WTC11 (cell line): ENCODE measurements around the gene LEKR1. TPM values are rescaled to one million over a fixed set of nuclear protein-coding genes. Genes with fewer than 3 reads are reported as not detected.

Source experiments
- ATAC-seq: fragments of 200-7000 bp; cut with Tn5 transposase; 2 replicates; pipeline ENCODE4 v1.10.0; 2021; ENCODE audit warnings: mild to moderate bottlenecking, moderate library complexity
- CTCF ChIA-PET: fragments of 300-600 bp; sonication (Branson Sonifier 250); formaldehyde crosslinking; loops from one replicate; lab custom pipeline; 2021; ENCODE audit warnings: antibody characterized with exemption; lab: Charles Lee
- POLR2A ChIA-PET: fragments of 350-600 bp; sonication (Branson Sonifier 250); formaldehyde crosslinking; loops from one replicate; lab custom pipeline; 2021; ENCODE audit warnings: antibody characterized with exemption; lab: Charles Lee
- DNase-seq: peaks from one replicate; pipeline ENCODE4 v3.0.0; 2021; ENCODE audit warnings: low spot score
- H3K27ac Mint-ChIP-seq: 2 replicates; pipeline ENCODE4 v1.8.0; 2021; ENCODE audit warnings: mixed read lengths
- H3K27me3 Mint-ChIP-seq: 2 replicates; pipeline ENCODE4 v1.8.0; 2021; ENCODE audit warnings: low read depth, mild to moderate bottlenecking, moderate library complexity, mixed read lengths
- H3K36me3 Mint-ChIP-seq: 2 replicates; pipeline ENCODE4 v1.8.0; 2021; ENCODE audit warnings: mixed read lengths
- H3K4me1 Mint-ChIP-seq: 2 replicates; pipeline ENCODE4 v1.8.0; 2022; ENCODE audit warnings: mixed read lengths
- H3K4me3 Mint-ChIP-seq: 2 replicates; pipeline ENCODE4 v1.8.0; 2021; ENCODE audit warnings: mild to moderate bottlenecking, moderate library complexity, mixed read lengths
- H3K9me3 Mint-ChIP-seq: 2 replicates; pipeline ENCODE4 v1.8.0; 2021; ENCODE audit warnings: mixed read lengths
- AFF4 ChIP-seq: sonication (generic); formaldehyde crosslinking; IDR thresholded peaks from 2 replicates; pipeline ENCODE4 v1.8.1; 2023; ENCODE audit warnings: mild to moderate bottlenecking, missing genetic modification reagents, borderline replicate concordance
- AR ChIP-seq: fragments of 250-450 bp; sonication (Bioruptor Pico); IDR thresholded peaks from 2 replicates; pipeline ENCODE4 v1.9.0; 2021; ENCODE audit warnings: mild to moderate bottlenecking
- CBFB ChIP-seq: sonication (generic); formaldehyde crosslinking; IDR thresholded peaks from 2 replicates; pipeline ENCODE4 v1.8.1; 2022; ENCODE audit warnings: mild to moderate bottlenecking, low read depth, missing genetic modification reagents
- CDX4 ChIP-seq: fragments of 250-450 bp; sonication (Bioruptor Pico); IDR thresholded peaks from 2 replicates; pipeline ENCODE4 v1.9.0; 2021; ENCODE audit warnings: moderate library complexity, mild to moderate bottlenecking, inconsistent platforms, borderline replicate concordance
- E2F4 ChIP-seq: sonication (generic); formaldehyde crosslinking; IDR thresholded peaks from 2 replicates; pipeline ENCODE4 v1.8.1; 2022; ENCODE audit warnings: low read depth, mild to moderate bottlenecking, moderate library complexity, missing genetic modification reagents, borderline replicate concordance
- ETV6 ChIP-seq: sonication (generic); formaldehyde crosslinking; IDR thresholded peaks from 2 replicates; pipeline ENCODE4 v1.8.1; 2022; ENCODE audit warnings: mild to moderate bottlenecking, missing genetic modification reagents
- GABPB1 ChIP-seq: sonication (generic); formaldehyde crosslinking; IDR thresholded peaks from 2 replicates; pipeline ENCODE4 v1.8.1; 2023; ENCODE audit warnings: mild to moderate bottlenecking, missing genetic modification reagents
- MLX ChIP-seq: sonication (generic); formaldehyde crosslinking; IDR thresholded peaks from 2 replicates; pipeline ENCODE4 v1.8.1; 2023; ENCODE audit warnings: mild to moderate bottlenecking, missing genetic modification reagents, moderate library complexity
- MXD4 ChIP-seq: fragments of 250-450 bp; sonication (Bioruptor Pico); IDR thresholded peaks from 2 replicates; pipeline ENCODE4 v1.8.0; 2021; ENCODE audit warnings: mild to moderate bottlenecking, moderate library complexity, borderline replicate concordance
- MYBL2 ChIP-seq: sonication (generic); formaldehyde crosslinking; IDR thresholded peaks from 2 replicates; pipeline ENCODE4 v1.8.1; 2023; ENCODE audit warnings: mild to moderate bottlenecking, moderate library complexity, missing genetic modification reagents
- NR1H2 ChIP-seq: sonication (generic); formaldehyde crosslinking; IDR thresholded peaks from 2 replicates; pipeline ENCODE4 v1.9.0; 2021; ENCODE audit warnings: mild to moderate bottlenecking, moderate library complexity, missing genetic modification reagents
- NR2C2 ChIP-seq: sonication (generic); formaldehyde crosslinking; IDR thresholded peaks from 2 replicates; pipeline ENCODE4 v1.8.0; 2022; ENCODE audit warnings: mild to moderate bottlenecking, missing genetic modification reagents
- PREB ChIP-seq: sonication (generic); formaldehyde crosslinking; IDR thresholded peaks from 2 replicates; pipeline ENCODE4 v1.8.1; 2022; ENCODE audit warnings: mild to moderate bottlenecking, missing genetic modification reagents, moderate library complexity, borderline replicate concordance
- RELA ChIP-seq: sonication (generic); formaldehyde crosslinking; IDR thresholded peaks from 2 replicates; pipeline ENCODE4 v1.8.1; 2022; ENCODE audit warnings: missing genetic modification reagents, mild to moderate bottlenecking, borderline replicate concordance
- SMAD3 ChIP-seq: sonication (generic); formaldehyde crosslinking; IDR thresholded peaks from 2 replicates; pipeline ENCODE4 v1.8.0; 2022; ENCODE audit warnings: missing genetic modification reagents, mild to moderate bottlenecking, borderline replicate concordance
- ZMAT4 ChIP-seq: fragments of 250-450 bp; sonication (Bioruptor Pico); IDR thresholded peaks from 2 replicates; pipeline ENCODE4 v1.9.0; 2021; ENCODE audit warnings: mild to moderate bottlenecking
- ZNF219 ChIP-seq: sonication (generic); formaldehyde crosslinking; IDR thresholded peaks from 2 replicates; pipeline ENCODE4 v1.8.0; 2023; ENCODE audit warnings: missing genetic modification reagents, mild to moderate bottlenecking, borderline replicate concordance
- ZNF396 ChIP-seq: fragments of 250-450 bp; sonication (Bioruptor Pico); IDR thresholded peaks from 2 replicates; pipeline ENCODE4 v1.8.0; 2021; ENCODE audit warnings: mild to moderate bottlenecking, moderate library complexity, borderline replicate concordance
- total RNA-seq: library from RNA; stranded (reverse); gene quantifications from 3 replicates; pipeline ENCODE4 v1.2.3, GENCODE V29; 2021

Gene LEKR1
- total RNA-seq, 1 experiment from 2014 or later, result 0.09 TPM

- H3K36me3 Mint-ChIP-seq, result no peaks in the 10 kb centered on the region
- ChIA-PET CTCF (no interaction called here), POLR2A (interaction anchor here (0.6 kb wide), 1 partner anchor 58 kb away, joined by 7 read pairs; no protein-coding TSS in a partner anchor)
- H3K4me1 Mint-ChIP-seq, result peaks cover 30% of the 10 kb centered on the region
- no peak for TF ChIP-seq SMAD3 (CRISPR knock-in tag)
- no peak for TF ChIP-seq MXD4
- TF ChIP-seq CBFB (CRISPR knock-in tag), result no peak
- TF ChIP-seq ETV6 (CRISPR knock-in tag), result no peak
- no peak for TF ChIP-seq ZNF396 (CRISPR knock-in tag)
- TF ChIP-seq ZMAT4 (CRISPR knock-in tag), result no peak
- TF ChIP-seq CDX4 (CRISPR knock-in tag), result no peak
- TF ChIP-seq NR2C2 (CRISPR knock-in tag), result no peak
- DNase-seq, result no peak
- peaks cover 7% of the 10 kb centered on the region; the same call in 1 of the 2 replicates for H3K27me3 Mint-ChIP-seq
- H3K9me3 Mint-ChIP-seq, result no peaks in the 10 kb centered on the region
- ATAC-seq, result no peak
- no peak overlapping the region for H3K4me3 Mint-ChIP-seq
- no peak overlapping the region for H3K27ac Mint-ChIP-seq
Observed at GRCh38 chr3:157078811-157079185, 252.6 kb downstream of the LEKR1 start.

GRCh38 chr3:157079676-157080369 is 253.7 kb downstream of the LEKR1 start:
- CTCF ChIA-PET, result interaction anchor here (0.5 to 0.6 kb wide), 2 partner anchors 43 to 154 kb away, joined by 4 to 5 read pairs; no protein-coding TSS in a partner anchor
- ATAC-seq (no peak), DNase-seq (no peak)

More at GRCh38 chr3:157079676-157080369, 253.7 kb downstream of the LEKR1 start:
- peaks cover 7% of the 10 kb centered on the region; the same call in 1 of the 2 replicates for H3K27me3 Mint-ChIP-seq
- no peak overlapping the region for H3K4me3 Mint-ChIP-seq
- TF ChIP-seq GABPB1 (no peak), MYBL2 (CRISPR knock-in tag) (no peak), RELA (CRISPR knock-in tag) (no peak), MLX (CRISPR knock-in tag) (no peak), CBFB (CRISPR knock-in tag) (no peak), AR (no peak), ZMAT4 (CRISPR knock-in tag) (no peak), AFF4 (CRISPR knock-in tag) (no peak), E2F4 (CRISPR knock-in tag) (no peak), PREB (CRISPR knock-in tag) (no peak), NR1H2 (CRISPR knock-in tag) (no peak), ZNF219 (no peak)
- no peaks in the 10 kb centered on the region for H3K36me3 Mint-ChIP-seq
- POLR2A ChIA-PET, result interaction anchor here (0.6 kb wide), 1 partner anchor 57 kb away, joined by 7 read pairs; no protein-coding TSS in a partner anchor
- H3K9me3 Mint-ChIP-seq, result no peaks in the 10 kb centered on the region
- H3K27ac Mint-ChIP-seq, result no peak overlapping the region
- H3K4me1 Mint-ChIP-seq, result peaks cover 30% of the 10 kb centered on the region
